NB4 (cell line): ENCODE data around the gene MAPK8IP1.

ENCODE experiments used
- DNase-seq: peaks from one replicate; pipeline ENCODE4 v3.0.0; 2010; ENCODE audit warnings: low read depth
- H3K4me3 ChIP-seq: one replicate; pipeline ENCODE4 v1.5.1; 2011; ENCODE audit warnings: mild to moderate bottlenecking, low read depth, low read length, moderate library complexity
- MYC ChIP-seq: IDR thresholded peaks from 2 replicates; pipeline ENCODE4 v1.6.1; 2011; ENCODE audit warnings: low read depth, low read length
- POLR2A ChIP-seq: IDR thresholded peaks from 2 replicates; pipeline ENCODE4 v1.6.1; 2011; ENCODE audit warnings: mild to moderate bottlenecking; ENCODE audit not compliant: insufficient read length; ENCODE audit errors: extremely low read depth
- TF ChIP-seq, protein P1 (sequence below): IDR thresholded peaks from 2 replicates; pipeline ENCODE4 v1.6.1; 2011; ENCODE audit warnings: low read depth, low read length
- TF ChIP-seq, protein P2 (sequence below): IDR thresholded peaks from one replicate; pipeline ENCODE4 v1.5.1; 2012; ENCODE audit warnings: low read depth, low read length

Gene MAPK8IP1

DNA sequence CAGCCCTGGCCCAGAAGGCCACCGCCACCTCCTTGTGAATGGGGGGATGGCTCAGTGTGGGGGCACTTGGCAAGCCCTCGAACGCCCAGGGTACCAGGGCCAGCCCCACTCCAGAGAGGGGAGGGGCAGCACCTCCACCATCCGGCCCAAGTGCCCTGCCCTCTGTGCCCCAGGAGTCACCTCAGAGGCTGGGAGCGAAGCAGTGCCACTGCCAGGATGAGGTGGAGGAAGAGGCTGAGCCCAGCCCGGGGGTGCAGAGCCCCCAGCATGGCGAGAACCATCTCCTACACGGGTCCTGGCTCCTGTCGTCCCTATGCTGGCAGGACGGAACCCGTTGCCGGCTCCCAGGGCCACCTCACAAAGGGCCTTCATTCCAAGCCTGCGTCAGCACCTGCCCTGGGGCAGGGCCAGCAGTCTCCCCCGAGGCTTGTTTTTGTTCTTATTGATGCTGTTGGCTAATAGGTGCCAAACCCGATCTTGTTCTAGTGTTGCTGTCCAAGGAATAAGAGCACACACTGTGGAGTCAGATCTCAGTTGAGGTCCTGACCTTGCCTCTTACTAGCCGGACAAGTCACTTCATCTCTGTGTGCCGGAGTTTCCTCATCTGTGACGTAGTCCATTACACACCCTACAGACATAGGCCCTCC, 21.6 kb downstream of the MAPK8IP1 start, which contains the start of gene FREY1:
Gene FREY1 (minus strand): TSS at position 307 of the 647 bp plus-strand sequence. CDS start 26 bp downstream, at position 281.
- no peak within 1 kb of the TSS for H3K4me3 ChIP-seq
- DNase-seq: no peak
- TF ChIP-seq, protein P1, sequence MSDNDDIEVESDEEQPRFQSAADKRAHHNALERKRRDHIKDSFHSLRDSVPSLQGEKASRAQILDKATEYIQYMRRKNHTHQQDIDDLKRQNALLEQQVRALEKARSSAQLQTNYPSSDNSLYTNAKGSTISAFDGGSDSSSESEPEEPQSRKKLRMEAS: no peak
- TF ChIP-seq POLR2A: no peak

GRCh38 chr11:45907911-45908370, 22.5 kb downstream of the MAPK8IP1 start:
- H3K4me3 ChIP-seq: no peak overlapping the region
- no peak for DNase-seq
- TF ChIP-seq POLR2A (no peak), MYC (no peak)
- TF ChIP-seq, protein P1: no peak
- TF ChIP-seq, protein P2, sequence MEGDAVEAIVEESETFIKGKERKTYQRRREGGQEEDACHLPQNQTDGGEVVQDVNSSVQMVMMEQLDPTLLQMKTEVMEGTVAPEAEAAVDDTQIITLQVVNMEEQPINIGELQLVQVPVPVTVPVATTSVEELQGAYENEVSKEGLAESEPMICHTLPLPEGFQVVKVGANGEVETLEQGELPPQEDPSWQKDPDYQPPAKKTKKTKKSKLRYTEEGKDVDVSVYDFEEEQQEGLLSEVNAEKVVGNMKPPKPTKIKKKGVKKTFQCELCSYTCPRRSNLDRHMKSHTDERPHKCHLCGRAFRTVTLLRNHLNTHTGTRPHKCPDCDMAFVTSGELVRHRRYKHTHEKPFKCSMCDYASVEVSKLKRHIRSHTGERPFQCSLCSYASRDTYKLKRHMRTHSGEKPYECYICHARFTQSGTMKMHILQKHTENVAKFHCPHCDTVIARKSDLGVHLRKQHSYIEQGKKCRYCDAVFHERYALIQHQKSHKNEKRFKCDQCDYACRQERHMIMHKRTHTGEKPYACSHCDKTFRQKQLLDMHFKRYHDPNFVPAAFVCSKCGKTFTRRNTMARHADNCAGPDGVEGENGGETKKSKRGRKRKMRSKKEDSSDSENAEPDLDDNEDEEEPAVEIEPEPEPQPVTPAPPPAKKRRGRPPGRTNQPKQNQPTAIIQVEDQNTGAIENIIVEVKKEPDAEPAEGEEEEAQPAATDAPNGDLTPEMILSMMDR: no peak

DNA sequence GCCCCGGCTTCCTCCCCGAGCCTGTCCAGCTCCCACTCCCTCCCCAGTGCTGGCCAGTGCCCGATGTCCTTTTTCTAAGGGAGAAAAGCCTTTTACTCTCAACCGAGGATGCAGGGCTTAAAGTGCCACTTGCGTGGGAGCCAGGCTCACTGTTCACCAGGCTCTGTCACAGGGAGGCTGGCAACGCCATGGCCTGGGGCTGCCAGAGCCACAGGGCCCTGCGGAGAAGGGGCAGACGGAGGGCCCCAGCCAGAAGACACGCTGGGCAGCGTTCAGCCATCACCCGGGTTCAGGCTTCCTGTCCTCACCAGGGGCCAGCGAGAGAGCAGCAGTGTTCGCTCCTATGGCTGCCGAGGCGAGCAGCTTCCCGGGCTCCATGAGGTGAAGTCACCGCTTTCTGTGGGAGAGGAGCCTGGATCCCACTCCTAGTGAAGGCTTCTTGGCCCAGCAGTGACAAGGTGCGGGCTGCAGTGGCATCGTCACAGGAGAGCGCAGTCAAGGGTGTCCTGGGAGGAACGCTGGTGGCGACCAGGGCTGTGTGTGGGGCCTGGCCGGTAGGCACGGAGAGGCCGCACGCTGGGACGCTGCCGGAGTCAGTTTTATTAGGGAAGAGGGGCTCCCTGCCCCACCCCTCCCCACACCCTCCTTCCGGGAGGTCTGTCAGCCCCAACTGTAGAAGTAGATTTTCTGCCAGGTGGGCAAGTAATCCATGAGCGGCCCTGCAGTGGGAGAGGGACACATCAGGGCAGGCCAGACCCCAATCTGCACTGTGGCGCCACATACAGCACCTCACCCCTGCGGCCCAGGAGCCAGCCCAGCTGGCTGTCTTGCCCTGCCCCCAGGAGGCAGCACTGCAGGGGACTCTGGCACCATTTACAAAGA, 24.4 kb downstream of the MAPK8IP1 start:
- H3K4me3 ChIP-seq: no peak overlapping the region
- no peak for DNase-seq
- TF ChIP-seq POLR2A (no peak), MYC (no peak)
- TF ChIP-seq, protein P2: no peak
- TF ChIP-seq, protein P1: no peak

DNA sequence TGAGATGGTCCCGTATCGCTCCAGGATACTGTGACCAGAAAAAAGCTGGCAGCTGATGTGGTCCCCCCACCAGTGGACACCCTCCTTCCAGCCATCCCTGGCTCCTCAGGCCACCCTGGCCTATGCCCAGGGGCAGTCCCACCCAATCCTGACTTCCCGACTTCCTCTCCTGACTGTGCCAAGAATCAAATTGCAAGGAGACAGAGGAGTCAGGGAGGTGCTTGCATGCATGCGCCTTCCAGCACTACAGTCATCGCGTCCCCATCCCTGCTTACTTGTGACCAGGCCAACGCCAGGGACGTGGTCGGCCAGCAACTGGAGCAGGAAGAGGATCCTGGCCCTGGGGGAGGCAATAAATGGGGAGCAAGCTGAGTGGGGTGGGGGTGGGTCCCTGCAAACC, 25.2 kb downstream of the MAPK8IP1 start:
- TF ChIP-seq POLR2A: no peak
- TF ChIP-seq, protein P2: no peak
- no peak overlapping the region for H3K4me3 ChIP-seq
- no peak for DNase-seq

- TF ChIP-seq, protein P1: no peak
- TF ChIP-seq, protein P2: no peak
- no peak for TF ChIP-seq POLR2A
- no peak for TF ChIP-seq MYC
Observed at GRCh38 chr11:45913514-45913913, 28.1 kb downstream of the MAPK8IP1 start.

DNA sequence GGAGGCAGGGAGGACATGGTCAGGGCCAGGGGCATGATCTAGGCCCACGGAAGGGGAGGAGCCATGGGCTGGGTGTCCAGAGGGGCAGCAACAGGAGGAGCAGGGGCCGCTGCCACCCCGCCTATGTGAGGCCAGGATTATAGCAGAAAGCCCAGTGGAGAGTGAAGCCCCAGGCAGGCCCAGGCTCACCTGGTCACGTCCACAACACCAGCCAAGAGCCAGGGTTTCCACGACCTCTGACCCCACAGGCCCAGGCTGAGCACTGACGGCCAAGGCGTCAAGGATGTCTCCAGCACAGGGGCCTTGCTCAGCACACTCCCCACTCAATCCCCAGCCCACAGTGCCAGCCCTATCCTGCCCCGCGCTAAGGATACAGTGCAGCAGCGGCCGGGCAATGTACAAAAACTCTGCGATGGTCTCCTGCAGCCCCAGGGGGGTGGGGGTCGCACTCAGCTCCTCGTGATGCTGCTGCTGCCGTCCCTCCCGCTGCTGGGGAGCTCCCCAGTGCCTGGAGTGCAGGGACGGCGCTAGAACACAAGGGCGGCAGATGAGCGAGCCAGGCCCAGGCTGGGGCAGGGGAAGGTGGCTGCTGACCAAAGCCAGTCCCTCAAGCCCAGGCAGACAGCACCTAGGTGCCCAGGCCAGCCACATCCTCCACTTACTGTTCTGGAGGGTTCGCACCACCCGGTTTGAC, 28.6 kb downstream of the MAPK8IP1 start:
- TF ChIP-seq MYC (no peak), POLR2A (no peak)
- TF ChIP-seq, protein P1: no peak
- TF ChIP-seq, protein P2: no peak
- no peak for DNase-seq
- H3K4me3 ChIP-seq: no peak overlapping the region

More at GRCh38 chr11:45913514-45913913, 28.1 kb downstream of the MAPK8IP1 start:
- DNase-seq: no peak
- H3K4me3 ChIP-seq: no peak overlapping the region
